NOMO-1 treated with dmso at 0.1 percent for 144 hours (cell line): ENCODE measurements around the gene SSR4.

Experiments
- DNase-seq: peaks from one replicate; lab custom pipeline; 2025; ENCODE audit not compliant: unreplicated experiment; lab: John Stamatoyannopoulos, UW

SSR4 gene

GRCh38 chrX:153769158-153769864 is 25.2 kb upstream of the SSR4 start:
- no peak for DNase-seq

- no peak for DNase-seq
Measured at GRCh38 chrX:153769865-153770600, 24.4 kb upstream of the SSR4 start.

- no peak for DNase-seq
Measured at GRCh38 chrX:153770601-153771414, 23.7 kb upstream of the SSR4 start.

GRCh38 chrX:153771415-153772315 is 22.8 kb upstream of the SSR4 start:
- DNase-seq = no peak

- no peak for DNase-seq
Measured at GRCh38 chrX:153772316-153773217, 21.9 kb upstream of the SSR4 start.

- no peak for DNase-seq
Measured at GRCh38 chrX:153773218-153773611, 21.3 kb upstream of the SSR4 start.

- DNase-seq = no peak
Measured at GRCh38 chrX:153773741-153774575, 20.5 kb upstream of the SSR4 start.

- no peak for DNase-seq
Measured at GRCh38 chrX:153774576-153775292, 19.7 kb upstream of the SSR4 start.

GRCh38 chrX:153775293-153776119 is 19.0 kb upstream of the SSR4 start:
- DNase-seq = no peak

- no peak for DNase-seq
Measured at GRCh38 chrX:153776120-153776599, 18.3 kb upstream of the SSR4 start.

GRCh38 chrX:153776611-153777045 is 17.8 kb upstream of the SSR4 start:
- DNase-seq = no peak

- DNase-seq = no peak
Measured at GRCh38 chrX:153777261-153778090, 17.0 kb upstream of the SSR4 start.

- DNase-seq = no peak
Measured at GRCh38 chrX:153778181-153778580, 16.3 kb upstream of the SSR4 start.

- no peak for DNase-seq
Measured at GRCh38 chrX:153778684-153779101, 15.8 kb upstream of the SSR4 start.

GRCh38 chrX:153779891-153780677 is 14.4 kb upstream of the SSR4 start:
- DNase-seq = no peak
